NCI-H1417 treated with DMSO at 0.1 percent for 48 hours (cell line): Measurements from ENCODE around the gene TJP1.
"Not testable (repeated sequence)": the region's sequence is repeated elsewhere in the genome, so short reads cannot be mapped to it uniquely, and the experiment has no call there.

Experiments
- DNase-seq: peaks from one replicate; lab custom pipeline; 2025; lab: John Stamatoyannopoulos, UW

Gene TJP1

GRCh38 chr15:29700296-29700695, 122.0 kb downstream of the TJP1 start:
- DNase-seq, result no peak

GRCh38 chr15:29699791-29700190, 122.5 kb downstream of the TJP1 start:
- DNase-seq, result no peak

GRCh38 chr15:29698030-29698701, 124.1 kb downstream of the TJP1 start:
- no peak for DNase-seq

GRCh38 chr15:29696950-29697738, 125.1 kb downstream of the TJP1 start:
- no peak for DNase-seq

GRCh38 chr15:29696506-29696905, 125.8 kb downstream of the TJP1 start:
- DNase-seq, result not testable (repeated sequence)

- no peak for DNase-seq
Measured at GRCh38 chr15:29695489-29696167, 126.6 kb downstream of the TJP1 start.

- DNase-seq, result no peak
Measured at GRCh38 chr15:29693225-29693624, 129.0 kb downstream of the TJP1 start.

GRCh38 chr15:29692527-29692926, 129.7 kb downstream of the TJP1 start:
- DNase-seq, result no peak

- DNase-seq, result no peak
Measured at GRCh38 chr15:29690765-29691475, 131.3 kb downstream of the TJP1 start.

- DNase-seq, result no peak
Measured at GRCh38 chr15:29689287-29689986, 132.8 kb downstream of the TJP1 start.

GRCh38 chr15:29688506-29689286, 133.6 kb downstream of the TJP1 start:
- no peak for DNase-seq

GRCh38 chr15:29687939-29688505, 134.2 kb downstream of the TJP1 start:
- no peak for DNase-seq

GRCh38 chr15:29687204-29687815, 135.0 kb downstream of the TJP1 start:
- DNase-seq, result no peak

GRCh38 chr15:29686445-29687203, 135.6 kb downstream of the TJP1 start:
- DNase-seq, result no peak

- DNase-seq, result no peak
Measured at GRCh38 chr15:29686079-29686425, 136.2 kb downstream of the TJP1 start.

- no peak for DNase-seq
Measured at GRCh38 chr15:29685156-29686078, 136.9 kb downstream of the TJP1 start.

- no peak for DNase-seq
Measured at GRCh38 chr15:29682781-29683180, 139.5 kb downstream of the TJP1 start.

- DNase-seq, result no peak
Measured at GRCh38 chr15:29682361-29682760, 139.9 kb downstream of the TJP1 start.
